ENCODE results near the gene ADAD2.

GRCh38 chr16:84223456-84223855 is 32.5 kb downstream of the ADAD2 start:
- TF ChIP-seq EZH2 (IDR thresholded peaks at IDR 0.05; ENCODE audit: low read depth): no peak
- TF ChIP-seq CTCF (conservative IDR thresholded peaks at IDR 0.05): no peak
